ENCODE data around the gene BMP7. TPM values are rescaled to one million over a fixed set of nuclear protein-coding genes. Genes with fewer than 3 reads are reported as not detected.
A peak's percentile ranks its signal among the peaks of the same experiment; 100 is the strongest.

The BMP7 gene
- total RNA-seq, 2 experiments from 2014 or later, result 2.2 to 94.2 TPM

DNA sequence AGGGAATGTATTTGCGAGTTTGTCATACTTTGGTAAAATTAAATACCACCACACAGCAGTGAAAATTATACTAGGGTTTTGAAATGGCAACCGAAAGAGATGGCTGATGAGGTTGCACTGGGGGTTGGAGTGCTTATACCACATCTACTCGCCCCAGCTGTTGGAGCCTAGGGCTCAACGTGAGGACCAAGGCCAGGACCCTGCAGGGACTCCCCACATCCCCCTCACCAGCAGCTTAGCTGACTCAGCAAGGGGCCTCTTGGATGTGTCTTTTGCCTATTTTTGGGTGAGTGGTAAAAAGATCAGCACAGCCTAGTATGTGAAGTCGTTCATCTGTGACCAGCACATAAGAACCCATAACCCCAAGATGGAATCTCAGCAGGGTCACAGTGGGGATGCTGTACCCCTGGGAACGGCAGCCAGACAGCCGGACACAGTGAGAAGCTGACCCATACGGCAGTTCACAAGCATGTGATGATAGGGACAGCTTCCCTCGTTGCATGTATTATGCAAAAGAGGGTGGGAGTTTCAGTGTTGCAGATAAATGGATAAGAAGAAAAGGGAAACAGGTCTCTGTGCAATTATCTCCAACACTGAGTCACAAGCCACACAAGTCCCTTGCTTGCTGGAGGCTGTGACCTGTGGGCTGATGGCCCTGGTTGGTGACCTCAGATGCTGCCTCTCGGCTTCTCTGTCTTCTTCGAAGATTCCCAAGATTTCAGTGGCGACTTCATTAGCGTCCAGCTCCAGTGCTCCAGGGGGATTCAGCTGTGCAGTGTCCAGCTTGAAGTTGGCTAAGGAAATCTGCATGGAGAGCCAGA, 42.2 kb upstream of the BMP7 start:
- intact Hi-C loops (cut with micrococcal nuclease; ENCODE audit: unreplicated experiment), result no loop called here
- no TSS peak for BruUV-seq (replicated peaks)
- ChIA-PET CTCF (ENCODE audit: unreplicated experiment) (no interaction called here), POLR2A (interaction anchor here (2.2 kb wide), 1 partner anchor 17 kb away, joined by 7 read pairs; no protein-coding TSS in a partner anchor)
- no peak for DNase-seq (ENCODE audit: low spot score)
- peak overlapping the region; percentile 61 for H3K4me2 ChIP-seq (ENCODE audit: low read length)
- no peak for TF ChIP-seq CTCF (conservative IDR thresholded peaks at IDR 0.05; ENCODE audit: low read length)
- TF ChIP-seq EZH2phosphoT487 (IDR thresholded peaks at IDR 0.05; ENCODE audit: borderline replicate concordance, low read depth, low read length), result no peak
- H3K27ac ChIP-seq (ENCODE audit: low read depth, low read length, poor library complexity, severe bottlenecking), result peak overlapping the region; percentile 33
- H3K79me2 ChIP-seq (ENCODE audit: insufficient read depth, low read depth, low read length), result no peaks in the 10 kb centered on the region
- H3K4me3 ChIP-seq (ENCODE audit: low read depth, low read length, poor library complexity, severe bottlenecking), result peak overlapping the region; percentile 19
- peaks cover 10% of the 10 kb centered on the region; the same call in 1 of the 2 replicates for H3K9me3 ChIP-seq (ENCODE audit: low read length)
- H3K36me3 ChIP-seq (ENCODE audit: insufficient read depth, low read length), result no peaks in the 10 kb centered on the region
- H3K9me2 ChIP-seq (ENCODE audit: insufficient read depth, low read length), result no peaks in the 10 kb centered on the region
- peaks cover 82% of the 10 kb centered on the region for H3K4me1 ChIP-seq (ENCODE audit: insufficient read depth, low read length, poor library complexity, severe bottlenecking)
- H2AFZ ChIP-seq (ENCODE audit: low read length), result peak overlapping the region; percentile 63; the same call in 1 of the 2 replicates
- no peaks in the 10 kb centered on the region for H4K20me1 ChIP-seq (ENCODE audit: insufficient read depth, low read length)

DNA sequence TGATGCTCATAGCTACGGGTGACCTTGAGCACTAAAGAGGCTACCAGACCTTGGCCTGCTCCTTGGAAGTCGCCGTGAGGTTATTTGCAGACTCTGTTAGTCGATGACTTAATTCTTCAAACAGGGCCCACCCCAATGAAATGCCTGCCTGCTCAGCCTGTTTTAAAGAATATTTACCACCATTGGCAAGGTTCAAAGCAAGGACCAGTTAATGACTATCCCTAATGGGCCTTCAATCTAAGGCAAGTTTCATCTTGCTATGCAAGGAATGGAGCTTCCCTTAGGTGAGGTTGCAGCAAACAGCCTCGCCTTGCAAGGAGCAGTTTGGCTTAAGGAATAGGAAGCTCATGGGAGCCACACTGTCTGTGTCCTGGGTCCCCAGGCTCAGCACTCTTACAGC, 40.3 kb upstream of the BMP7 start:
- no peaks in the 10 kb centered on the region for H4K20me1 ChIP-seq (ENCODE audit: insufficient read depth, low read length)
- no peak for TF ChIP-seq CTCF (conservative IDR thresholded peaks at IDR 0.05; ENCODE audit: low read length)
- CTCF ChIA-PET (ENCODE audit: unreplicated experiment), result no interaction called here
- no peak overlapping the region for H3K27ac ChIP-seq (ENCODE audit: low read depth, low read length, poor library complexity, severe bottlenecking)
- POLR2A ChIA-PET, result interaction anchor here (0.7 to 1.4 kb wide), 3 partner anchors 17 to 22 kb away, joined by 3 read pairs; no protein-coding TSS in a partner anchor
- H3K4me1 ChIP-seq (ENCODE audit: insufficient read depth, low read length, poor library complexity, severe bottlenecking), result peaks cover 66% of the 10 kb centered on the region
- peaks cover 10% of the 10 kb centered on the region; the same call in 1 of the 2 replicates for H3K9me3 ChIP-seq (ENCODE audit: low read length)
- no peak for DNase-seq (ENCODE audit: low spot score)
- no TSS peak for BruUV-seq (replicated peaks)
- H3K79me2 ChIP-seq (ENCODE audit: insufficient read depth, low read depth, low read length), result no peaks in the 10 kb centered on the region
- H2AFZ ChIP-seq (ENCODE audit: low read length), result no peak overlapping the region
- H3K4me3 ChIP-seq (ENCODE audit: low read depth, low read length, poor library complexity, severe bottlenecking), result no peak overlapping the region
- no peak overlapping the region for H3K4me2 ChIP-seq (ENCODE audit: low read length)
- H3K9me2 ChIP-seq (ENCODE audit: insufficient read depth, low read length), result no peaks in the 10 kb centered on the region
- intact Hi-C loops (cut with micrococcal nuclease; ENCODE audit: unreplicated experiment), result no loop called here
- no peaks in the 10 kb centered on the region for H3K36me3 ChIP-seq (ENCODE audit: insufficient read depth, low read length)

DNA sequence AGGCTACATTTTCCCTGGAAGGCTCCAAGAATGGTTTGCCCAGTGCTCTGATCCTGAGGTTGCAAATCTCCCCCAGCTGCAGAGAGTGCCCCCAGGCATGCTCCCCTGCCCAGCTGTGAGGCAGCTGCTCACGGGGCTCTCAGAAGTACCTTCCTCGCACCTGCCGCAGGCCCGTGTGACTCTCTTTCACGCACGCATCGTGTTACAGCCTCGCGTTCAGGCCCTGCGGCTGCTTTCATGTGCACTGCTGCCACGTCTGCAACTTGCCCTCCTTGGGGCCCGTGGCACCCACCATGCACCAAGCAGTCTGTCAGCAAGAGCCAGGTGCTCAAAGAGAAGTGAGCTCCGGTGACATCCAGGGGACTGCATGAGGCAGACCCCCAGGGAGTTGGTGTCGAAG, 34.6 kb upstream of the BMP7 start:
- intact Hi-C loops (cut with micrococcal nuclease; ENCODE audit: unreplicated experiment), result no loop called here
- no peaks in the 10 kb centered on the region for H3K9me3 ChIP-seq (ENCODE audit: low read length)
- no peaks in the 10 kb centered on the region for H3K36me3 ChIP-seq (ENCODE audit: insufficient read depth, low read length)
- H3K4me2 ChIP-seq (ENCODE audit: low read length), result no peak overlapping the region
- ChIA-PET POLR2A (no interaction called here), CTCF (ENCODE audit: unreplicated experiment) (no interaction called here)
- no TSS peak for BruUV-seq (replicated peaks)
- TF ChIP-seq EZH2phosphoT487 (IDR thresholded peaks at IDR 0.05; ENCODE audit: borderline replicate concordance, low read depth, low read length), result no peak
- TF ChIP-seq CTCF (conservative IDR thresholded peaks at IDR 0.05; ENCODE audit: low read length), result no peak
- H2AFZ ChIP-seq (ENCODE audit: low read length), result no peak overlapping the region
- no peaks in the 10 kb centered on the region for H3K9me2 ChIP-seq (ENCODE audit: insufficient read depth, low read length)
- H4K20me1 ChIP-seq (ENCODE audit: insufficient read depth, low read length), result no peaks in the 10 kb centered on the region
- H3K27ac ChIP-seq (ENCODE audit: low read depth, low read length, poor library complexity, severe bottlenecking), result no peak overlapping the region
- H3K4me1 ChIP-seq (ENCODE audit: insufficient read depth, low read length, poor library complexity, severe bottlenecking), result peaks cover 46% of the 10 kb centered on the region
- H3K79me2 ChIP-seq (ENCODE audit: insufficient read depth, low read depth, low read length), result no peaks in the 10 kb centered on the region
- peak; percentile 52 for DNase-seq (ENCODE audit: low spot score)
- H3K4me3 ChIP-seq (ENCODE audit: low read depth, low read length, poor library complexity, severe bottlenecking), result no peak overlapping the region

Data from OCI-LY7 (cell line).